ENCODE measurements around the gene NACC1. TPM values are rescaled to one million over a fixed set of nuclear protein-coding genes. Genes with fewer than 3 reads are reported as not detected.

NACC1 gene
- total RNA-seq, 1 donor from 2014 or later = 35.2 TPM

DNA sequence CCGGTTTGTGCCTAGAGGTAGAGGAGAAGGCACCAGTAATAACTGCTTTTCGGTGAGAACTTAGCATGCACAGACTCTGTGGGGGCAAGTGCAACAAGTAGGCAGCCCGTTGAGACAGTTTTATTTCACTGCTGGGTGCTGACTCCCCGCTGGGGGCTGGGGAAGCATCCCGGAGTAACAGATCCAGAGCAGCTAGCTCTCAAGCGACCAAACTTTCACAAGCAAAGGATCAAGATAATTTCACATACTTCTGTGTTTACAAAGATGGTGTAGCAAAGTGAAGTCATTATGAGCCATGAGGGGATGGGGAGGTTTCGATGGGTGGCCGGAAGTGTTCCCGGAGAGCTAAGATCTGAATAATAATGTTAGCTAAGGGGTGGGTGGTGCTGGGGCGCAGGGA lies 2.8 kb downstream of the NACC1 start:
- DNase-seq (no peak), ATAC-seq (no peak)
- Histone ChIP-seq H3K27me3 (ENCODE audit: low read depth) (no peaks in the 10 kb centered on the region), H3K4me3 (no peak overlapping the region), H3K4me1 (peaks cover 32% of the 10 kb centered on the region), H3K9me3 (no peaks in the 10 kb centered on the region), H3K27ac (no peak overlapping the region), H3K36me3 (peaks cover 12% of the 10 kb centered on the region)
- intact Hi-C loops (cut with DNase I) = no loop called here
- TF ChIP-seq, protein P1, sequence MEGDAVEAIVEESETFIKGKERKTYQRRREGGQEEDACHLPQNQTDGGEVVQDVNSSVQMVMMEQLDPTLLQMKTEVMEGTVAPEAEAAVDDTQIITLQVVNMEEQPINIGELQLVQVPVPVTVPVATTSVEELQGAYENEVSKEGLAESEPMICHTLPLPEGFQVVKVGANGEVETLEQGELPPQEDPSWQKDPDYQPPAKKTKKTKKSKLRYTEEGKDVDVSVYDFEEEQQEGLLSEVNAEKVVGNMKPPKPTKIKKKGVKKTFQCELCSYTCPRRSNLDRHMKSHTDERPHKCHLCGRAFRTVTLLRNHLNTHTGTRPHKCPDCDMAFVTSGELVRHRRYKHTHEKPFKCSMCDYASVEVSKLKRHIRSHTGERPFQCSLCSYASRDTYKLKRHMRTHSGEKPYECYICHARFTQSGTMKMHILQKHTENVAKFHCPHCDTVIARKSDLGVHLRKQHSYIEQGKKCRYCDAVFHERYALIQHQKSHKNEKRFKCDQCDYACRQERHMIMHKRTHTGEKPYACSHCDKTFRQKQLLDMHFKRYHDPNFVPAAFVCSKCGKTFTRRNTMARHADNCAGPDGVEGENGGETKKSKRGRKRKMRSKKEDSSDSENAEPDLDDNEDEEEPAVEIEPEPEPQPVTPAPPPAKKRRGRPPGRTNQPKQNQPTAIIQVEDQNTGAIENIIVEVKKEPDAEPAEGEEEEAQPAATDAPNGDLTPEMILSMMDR (IDR thresholded peaks at IDR 0.05) = no peak

DNA sequence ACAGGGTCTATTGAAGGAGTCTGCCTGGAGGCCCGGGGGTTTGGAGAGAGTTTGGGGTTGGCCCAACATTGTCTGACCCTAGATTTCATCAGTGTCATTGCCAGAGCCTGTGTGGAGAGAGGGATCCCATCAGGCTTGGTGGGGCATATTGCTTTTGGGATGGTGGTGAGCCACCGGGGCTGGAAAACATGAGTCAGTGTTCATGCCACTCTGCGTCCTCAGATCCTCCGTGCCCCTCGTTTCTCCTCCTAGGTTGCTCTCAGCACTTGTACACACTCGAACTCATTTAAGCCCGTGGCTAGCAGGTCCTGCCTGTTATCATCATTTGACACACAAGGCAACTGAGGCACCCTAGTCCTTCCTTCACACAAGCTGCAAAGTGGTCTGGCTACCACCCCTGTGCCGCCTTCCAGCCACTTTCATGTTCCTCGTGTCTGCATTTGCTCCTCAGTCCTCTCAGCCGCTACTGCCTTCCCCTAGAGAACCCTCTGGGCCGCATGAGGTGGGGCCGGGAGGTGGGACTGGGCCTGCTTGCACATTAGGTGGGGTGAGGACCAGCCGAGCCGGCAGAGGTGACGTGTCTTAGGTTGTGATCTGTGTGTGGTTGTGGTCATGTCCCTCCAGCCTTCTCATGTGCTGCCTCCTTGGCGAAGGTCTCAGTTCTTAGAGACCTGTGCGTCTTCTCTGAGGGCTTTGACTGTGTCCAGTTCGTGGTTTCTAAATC lies 3.6 kb downstream of the NACC1 start:
- TF ChIP-seq, protein P1 (IDR thresholded peaks at IDR 0.05) = no peak
- Histone ChIP-seq H3K4me1 (peaks cover 29% of the 10 kb centered on the region), H3K9me3 (no peaks in the 10 kb centered on the region), H3K27me3 (ENCODE audit: low read depth) (no peaks in the 10 kb centered on the region), H3K27ac (no peak overlapping the region), H3K4me3 (no peak overlapping the region), H3K36me3 (peaks cover 19% of the 10 kb centered on the region)
- intact Hi-C loops (cut with DNase I) = no loop called here
- DNase-seq = no peak
- ATAC-seq = no peak

DNA sequence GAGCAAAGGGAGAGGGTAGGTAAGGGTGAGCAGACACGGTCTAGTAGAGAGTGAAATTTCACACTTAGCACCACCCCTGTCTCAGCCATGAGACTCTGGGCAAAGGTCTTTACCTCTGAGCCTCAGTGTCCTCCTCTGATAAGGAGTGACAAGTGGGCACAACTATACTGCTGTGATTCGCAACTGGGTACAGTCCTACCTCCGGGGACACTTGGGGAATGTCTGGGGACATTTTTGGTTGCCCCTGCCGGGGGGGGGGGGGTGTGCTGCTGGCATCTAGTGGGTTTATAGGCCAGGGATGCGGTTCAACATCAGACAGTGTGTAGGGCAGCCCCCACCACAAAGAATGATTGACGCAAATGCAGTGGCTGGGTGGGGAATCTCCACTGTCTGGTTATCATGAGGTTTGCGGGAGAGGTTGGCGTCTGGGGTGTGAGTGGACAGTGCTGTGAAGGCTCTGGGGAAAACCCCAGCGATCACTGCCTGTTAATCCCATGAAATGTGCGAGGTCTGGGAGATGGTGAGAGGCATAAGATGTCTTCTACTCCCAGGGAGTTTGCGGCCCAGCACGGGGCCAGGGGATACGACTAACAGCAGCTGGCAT lies 4.3 kb downstream of the NACC1 start:
- Histone ChIP-seq H3K36me3 (peaks cover 20% of the 10 kb centered on the region), H3K9me3 (no peaks in the 10 kb centered on the region), H3K4me1 (peaks cover 24% of the 10 kb centered on the region), H3K4me3 (no peak overlapping the region), H3K27ac (no peak overlapping the region), H3K27me3 (ENCODE audit: low read depth) (no peaks in the 10 kb centered on the region)
- TF ChIP-seq, protein P1 (IDR thresholded peaks at IDR 0.05) = no peak
- ATAC-seq (no peak), DNase-seq (no peak)
- intact Hi-C loops (cut with DNase I) = no loop called here

DNA sequence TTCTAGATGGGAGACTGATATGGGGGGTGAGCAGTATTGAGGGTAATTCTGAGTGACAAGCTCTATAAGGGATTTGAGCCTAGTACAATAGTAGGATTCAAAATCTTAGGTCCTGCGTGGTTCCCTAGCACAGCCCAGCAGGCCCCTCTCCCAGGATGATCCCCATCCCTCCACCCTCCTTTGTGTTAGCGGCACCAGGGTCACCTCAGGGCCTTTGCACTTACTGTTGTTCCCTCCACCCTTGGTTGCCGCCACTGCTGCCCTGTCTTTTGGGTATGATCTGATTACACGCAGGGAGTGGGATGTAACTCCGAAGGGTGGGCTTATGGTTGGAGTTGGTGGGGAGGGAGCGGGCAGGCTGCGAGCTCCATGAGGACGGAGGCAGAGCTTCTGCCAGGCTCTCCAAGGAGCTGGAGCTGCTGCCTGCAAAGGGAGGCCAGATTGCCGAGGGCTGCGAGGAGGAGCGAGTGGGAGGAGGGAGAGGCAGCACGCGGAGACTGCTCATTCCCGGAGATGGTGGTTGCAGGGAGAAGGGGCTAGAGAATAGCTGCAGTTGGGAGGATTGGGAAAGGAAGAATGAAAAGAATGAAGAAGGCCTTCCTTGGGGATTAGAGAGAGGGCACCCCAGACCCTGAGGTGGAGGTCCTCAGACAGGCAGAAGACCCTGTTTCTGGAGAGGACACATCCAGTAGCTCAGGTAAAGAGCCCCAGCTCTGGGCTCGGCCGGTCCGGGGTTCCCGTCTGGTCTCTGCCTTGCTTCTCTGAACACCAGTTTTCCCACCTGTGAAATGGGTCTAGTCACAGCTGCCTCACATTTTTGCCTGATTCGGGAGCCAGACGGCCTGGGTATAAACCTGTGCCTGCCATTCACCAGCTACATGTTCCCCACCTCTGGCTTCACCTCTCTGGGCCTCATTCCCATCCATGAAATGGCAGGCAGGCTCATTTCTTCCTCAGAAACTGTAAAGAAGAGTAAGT lies 5.2 kb downstream of the NACC1 start:
- intact Hi-C loops (cut with DNase I) = no loop called here
- TF ChIP-seq, protein P1 (IDR thresholded peaks at IDR 0.05) = no peak
- H3K36me3 ChIP-seq = peaks cover 20% of the 10 kb centered on the region
- DNase-seq (no peak), ATAC-seq (no peak)
- H3K4me3 ChIP-seq = no peak overlapping the region
- peaks cover 20% of the 10 kb centered on the region for H3K4me1 ChIP-seq
- H3K9me3 ChIP-seq = no peaks in the 10 kb centered on the region
- H3K27me3 ChIP-seq (ENCODE audit: low read depth) = no peaks in the 10 kb centered on the region
- H3K27ac ChIP-seq = no peak overlapping the region

DNA sequence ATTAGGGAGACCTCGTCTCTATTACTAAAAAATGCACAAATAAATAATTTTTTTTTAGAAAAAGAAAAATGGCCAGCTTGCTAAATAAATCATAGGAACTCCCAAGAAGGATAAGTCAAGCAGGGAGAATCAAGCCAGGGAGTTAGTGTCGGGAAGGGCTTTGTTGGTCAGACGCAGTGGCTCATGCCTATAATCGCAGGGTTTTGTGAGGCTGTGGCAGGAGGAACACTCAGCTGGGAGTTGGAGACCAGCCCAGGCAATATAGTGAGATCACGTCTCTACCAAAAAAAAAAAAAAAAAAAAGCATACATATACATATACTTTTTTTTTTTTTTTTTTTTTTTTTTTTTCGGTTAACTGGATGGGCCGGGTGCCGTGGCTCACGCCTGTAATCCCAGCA lies 9.0 kb downstream of the NACC1 start:
- TF ChIP-seq, protein P1 (IDR thresholded peaks at IDR 0.05) = no peak
- DNase-seq (no peak), ATAC-seq (no peak)
- Histone ChIP-seq H3K9me3 (no peaks in the 10 kb centered on the region), H3K27me3 (ENCODE audit: low read depth) (no peaks in the 10 kb centered on the region), H3K4me3 (no peak overlapping the region), H3K4me1 (no peaks in the 10 kb centered on the region), H3K36me3 (peaks cover 11% of the 10 kb centered on the region), H3K27ac (no peak overlapping the region)
- intact Hi-C loops (cut with DNase I) = no loop called here

All from lower lobe of right lung (tissue), 2 donors.